HG03342 (cell line): Measurements from ENCODE around the gene RAB6B.

Source experiments
- ATAC-seq: cut with Tn5 transposase; IDR thresholded peaks from one replicate; pipeline ENCODE4 v1.9.1; 2021; ENCODE audit warnings: mild to moderate bottlenecking, moderate library complexity; ENCODE audit not compliant: unreplicated experiment

The RAB6B gene

GRCh38 chr3:133931084-133931483 lies 35.4 kb upstream of the RAB6B start:
- ATAC-seq: no peak

- no peak for ATAC-seq
Observed at GRCh38 chr3:133930341-133930933, 34.8 kb upstream of the RAB6B start.

GRCh38 chr3:133928903-133929607 lies 33.4 kb upstream of the RAB6B start:
- ATAC-seq: no peak

DNA sequence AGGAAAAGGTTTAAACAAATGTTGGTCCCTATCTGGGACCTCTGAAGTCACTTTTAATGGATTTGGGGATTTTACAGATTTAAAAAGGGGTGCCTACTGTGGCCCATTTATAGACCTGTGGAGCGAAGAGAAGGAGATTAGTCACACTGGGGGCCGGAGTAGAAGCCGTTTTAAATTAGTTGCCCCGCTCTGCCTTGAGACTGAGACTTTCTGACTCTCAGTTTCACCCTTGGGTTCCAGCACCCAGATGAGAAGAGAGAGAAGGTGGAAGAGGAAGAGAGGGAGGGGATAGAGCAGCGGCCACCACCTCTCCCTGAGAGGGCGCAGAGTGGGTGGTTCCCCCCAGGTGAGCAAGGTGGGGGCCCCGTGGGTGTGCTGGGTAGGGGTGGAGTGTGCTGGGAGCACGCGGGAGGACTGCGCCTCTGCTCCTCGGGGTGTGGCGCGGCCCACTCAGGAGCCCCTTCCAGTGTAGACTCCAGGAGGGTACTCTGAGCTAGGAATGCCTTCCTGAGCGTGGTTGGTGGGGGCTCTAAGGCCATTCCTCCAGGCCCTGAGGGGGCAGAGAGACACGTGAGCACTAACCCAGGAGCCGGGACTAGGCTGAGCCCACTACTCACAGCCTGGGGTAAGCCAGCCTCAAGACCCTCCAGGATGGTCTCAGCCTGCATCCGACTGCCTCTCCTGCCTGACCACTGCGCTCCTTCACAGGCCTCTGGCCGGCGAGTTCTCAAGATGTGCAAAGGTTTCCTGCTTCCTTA lies 32.6 kb upstream of the RAB6B start:
- ATAC-seq: no peak

- peak; percentile 77 for ATAC-seq
Observed at GRCh38 chr3:133927540-133928066, 31.9 kb upstream of the RAB6B start.

DNA sequence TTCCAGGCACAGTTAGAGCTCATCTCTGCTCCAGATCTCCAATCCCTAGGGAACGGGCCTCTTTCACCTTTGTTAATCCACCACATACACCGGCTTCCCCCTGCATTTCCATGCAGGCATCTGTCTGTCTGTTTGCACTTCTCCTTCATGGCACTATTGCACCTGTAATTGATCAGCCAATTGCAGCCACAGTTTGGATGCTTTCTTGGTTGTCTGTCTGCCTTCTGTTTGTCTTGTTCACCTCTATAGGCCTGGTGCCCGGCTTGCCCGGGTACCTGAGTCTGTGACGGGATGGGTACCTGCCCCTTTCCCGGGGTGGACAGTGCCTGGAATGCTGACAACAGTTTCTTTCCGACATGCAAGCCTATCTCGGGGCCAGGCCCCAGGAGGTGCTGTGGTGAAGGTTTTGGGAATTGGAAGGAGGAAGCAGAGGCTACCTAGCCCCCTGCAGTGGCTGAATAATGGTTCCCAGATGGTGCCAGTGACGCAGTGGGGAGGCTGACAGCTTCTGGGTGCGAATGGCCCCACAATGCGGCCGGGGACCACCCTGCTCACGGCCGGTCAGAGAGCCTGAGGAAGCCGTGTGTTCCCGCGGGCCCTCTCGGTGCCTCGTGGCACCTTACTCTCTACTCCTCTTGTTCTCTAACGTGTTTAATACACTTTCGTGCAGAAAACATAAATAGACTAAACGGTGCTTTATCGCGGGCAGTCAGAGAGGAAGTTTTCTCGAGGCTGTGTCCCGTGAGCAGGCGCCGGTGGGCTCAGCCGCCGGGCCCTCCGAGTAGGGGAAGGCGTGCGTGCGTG lies 31.3 kb upstream of the RAB6B start:
- ATAC-seq: no peak

- no peak for ATAC-seq
Observed at GRCh38 chr3:133925960-133926735, 30.5 kb upstream of the RAB6B start.

- ATAC-seq: no peak
Observed at GRCh38 chr3:133924041-133924440, 28.4 kb upstream of the RAB6B start.

DNA sequence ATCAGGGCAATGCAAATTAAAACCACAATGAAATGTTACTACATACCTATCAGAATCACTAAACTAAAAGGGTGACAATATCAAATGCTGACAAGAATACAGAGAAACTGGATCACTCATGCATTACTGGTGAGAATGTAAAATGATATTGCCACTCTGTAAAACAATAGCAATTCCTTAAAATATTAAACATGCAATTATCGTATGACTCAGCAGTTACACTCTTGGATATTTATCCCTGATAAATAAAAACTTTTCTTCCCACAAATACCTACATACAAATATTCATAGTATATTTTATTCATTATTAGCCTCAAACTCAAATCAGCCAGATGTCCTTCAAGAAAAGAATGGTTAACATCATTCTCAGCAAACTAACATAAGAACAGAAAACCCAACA lies 25.9 kb upstream of the RAB6B start:
- no peak for ATAC-seq

- ATAC-seq: no peak
Observed at GRCh38 chr3:133917144-133917543, 21.5 kb upstream of the RAB6B start.

GRCh38 chr3:133915685-133916658 lies 20.3 kb upstream of the RAB6B start:
- ATAC-seq: no peak

DNA sequence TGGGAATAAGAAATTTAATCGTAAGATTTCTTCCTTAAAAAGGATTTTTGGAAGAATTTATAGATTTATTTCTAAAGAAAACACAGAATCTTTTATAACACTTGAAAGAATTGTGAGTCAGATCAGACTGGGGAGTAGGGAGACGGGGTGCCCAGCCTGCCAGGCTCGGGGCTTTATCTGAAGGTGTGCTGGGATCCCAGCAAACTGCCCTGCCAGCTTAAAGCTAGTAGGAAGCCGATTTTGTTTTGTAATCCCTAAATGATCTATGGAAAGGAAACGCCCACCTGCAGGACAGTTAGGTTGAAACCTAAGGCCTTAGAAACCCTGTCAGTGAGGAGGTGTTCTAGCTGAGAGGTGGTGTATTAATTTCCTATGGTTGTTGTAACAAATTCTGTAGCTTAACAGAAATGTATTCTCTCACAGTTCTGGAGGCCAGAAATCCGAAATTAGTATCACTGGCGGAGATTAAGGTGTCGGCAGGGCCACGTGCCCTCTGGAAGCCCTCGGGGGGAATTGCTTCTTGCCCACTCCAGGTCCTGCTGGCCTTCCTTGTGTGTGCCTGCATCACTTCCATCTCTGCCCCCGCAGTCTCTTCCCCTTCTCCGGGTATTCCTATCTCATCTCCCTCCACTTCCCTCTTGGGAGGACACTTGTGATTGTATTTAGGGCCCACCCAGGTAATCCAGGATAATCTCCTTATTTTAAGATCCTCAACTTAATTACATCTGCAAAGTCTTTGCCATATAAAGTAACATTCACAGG lies 19.3 kb upstream of the RAB6B start:
- no peak for ATAC-seq

DNA sequence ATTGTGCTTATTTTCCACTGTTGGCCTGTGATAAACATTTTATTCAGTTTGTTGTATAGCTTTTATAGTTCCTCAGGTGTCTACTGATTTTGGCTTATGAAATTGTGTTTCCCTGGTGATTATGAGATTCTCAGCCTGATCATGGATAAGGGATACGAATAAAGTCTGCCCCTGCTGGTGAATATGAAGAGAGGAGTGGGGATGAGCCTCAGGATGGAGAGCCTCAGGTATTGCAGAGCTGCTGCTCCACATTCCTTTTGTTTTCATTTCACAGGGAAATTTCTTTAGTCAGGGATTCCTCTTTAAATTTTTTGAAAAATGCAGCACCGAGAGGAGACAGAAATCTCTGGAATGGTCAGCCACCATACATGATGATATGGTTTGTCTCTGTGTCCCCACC lies 14.7 kb upstream of the RAB6B start:
- no peak for ATAC-seq

- no peak for ATAC-seq
Observed at GRCh38 chr3:133905376-133905775, 9.7 kb upstream of the RAB6B start.

DNA sequence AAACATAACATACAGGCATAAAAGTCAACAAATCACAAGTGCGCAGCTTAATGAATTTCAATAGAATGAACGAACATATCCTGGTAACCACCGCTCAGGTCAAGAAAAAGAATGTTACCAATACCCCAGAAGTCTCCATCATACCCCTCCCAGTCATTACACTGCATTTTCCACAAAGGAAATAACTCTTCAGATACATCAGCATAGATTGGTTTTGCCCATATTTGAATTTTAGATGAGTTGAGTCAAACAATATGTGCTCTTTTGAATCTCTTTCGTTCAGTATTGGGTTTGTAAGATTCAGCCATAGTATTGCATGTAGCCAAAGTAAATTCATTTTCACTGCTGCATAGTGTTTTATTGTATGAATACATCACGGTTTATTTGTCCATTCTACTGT lies 6.2 kb upstream of the RAB6B start:
- ATAC-seq: no peak

DNA sequence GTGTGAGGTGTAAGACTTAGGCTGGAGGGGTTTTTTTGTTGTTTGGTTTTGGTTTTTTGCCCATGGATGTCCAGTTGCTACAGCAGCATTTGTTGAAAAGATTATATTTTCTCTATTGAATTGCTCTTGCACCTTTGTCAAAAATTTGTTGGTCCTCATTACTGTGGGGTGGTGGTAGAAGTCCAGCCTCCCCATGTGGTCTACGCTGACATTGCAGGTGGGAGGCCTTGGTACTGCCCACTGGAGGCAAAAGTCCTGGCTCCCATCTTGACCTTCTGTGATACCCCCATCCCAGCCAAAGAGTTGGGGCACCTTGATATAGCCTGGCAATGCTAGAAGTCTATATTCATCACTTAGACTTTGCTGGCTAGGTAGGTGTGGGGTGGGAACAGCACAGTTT lies 5.4 kb upstream of the RAB6B start:
- no peak for ATAC-seq

GRCh38 chr3:133899311-133899710 lies 3.6 kb upstream of the RAB6B start:
- ATAC-seq: no peak

GRCh38 chr3:133897547-133897946 lies 1.9 kb upstream of the RAB6B start:
- no peak for ATAC-seq
